ENCODE results near the gene CXCL14.

CXCL14 gene

GRCh38 chr5:135596788-135597187, 18.0 kb upstream of the CXCL14 start:
- WGBS, 2 experiments = 90 to 92% methylated on average over 3 of the region's 3 CpGs

GRCh38 chr5:135596157-135596763, 17.5 kb upstream of the CXCL14 start:
- H3K9me3 ChIP-seq (ENCODE audit: control insufficient read depth, low read length) = no peaks in the 10 kb centered on the region
- H3K4me3 ChIP-seq (ENCODE audit: insufficient read depth, low read depth, low read length) = no peak overlapping the region
- no peak overlapping the region for H3K27ac ChIP-seq (ENCODE audit: insufficient read depth, low read depth, low read length, poor library complexity, severe bottlenecking)
- 89 to 94% methylated on average over 5 of the region's 5 CpGs for WGBS, 2 experiments
- no peaks in the 10 kb centered on the region for H3K4me1 ChIP-seq (ENCODE audit: control insufficient read depth, insufficient read depth, low read length)
- H3K36me3 ChIP-seq (ENCODE audit: control insufficient read depth, insufficient read depth, low read length) = no peaks in the 10 kb centered on the region
- H3K27me3 ChIP-seq (ENCODE audit: control insufficient read depth, insufficient read depth, low read length, poor library complexity, severe bottlenecking) = no peaks in the 10 kb centered on the region

More at GRCh38 chr5:135596788-135597187, 18.0 kb upstream of the CXCL14 start:
- Histone ChIP-seq H3K4me3 (ENCODE audit: insufficient read depth, low read depth, low read length) (no peak overlapping the region), H3K27ac (ENCODE audit: insufficient read depth, low read depth, low read length, poor library complexity, severe bottlenecking) (no peak overlapping the region), H3K27me3 (ENCODE audit: control insufficient read depth, insufficient read depth, low read length, poor library complexity, severe bottlenecking) (no peaks in the 10 kb centered on the region), H3K9me3 (ENCODE audit: control insufficient read depth, low read length) (no peaks in the 10 kb centered on the region), H3K36me3 (ENCODE audit: control insufficient read depth, insufficient read depth, low read length) (no peaks in the 10 kb centered on the region), H3K4me1 (ENCODE audit: control insufficient read depth, insufficient read depth, low read length) (no peaks in the 10 kb centered on the region)

GRCh38 chr5:135594416-135594960, 15.7 kb upstream of the CXCL14 start:
- no peak overlapping the region for H3K4me3 ChIP-seq (ENCODE audit: insufficient read depth, low read depth, low read length)
- WGBS, 2 experiments = 85 to 92% methylated on average over 2 of the region's 2 CpGs
- H3K9me3 ChIP-seq (ENCODE audit: control insufficient read depth, low read length) = no peaks in the 10 kb centered on the region
- H3K27me3 ChIP-seq (ENCODE audit: control insufficient read depth, insufficient read depth, low read length, poor library complexity, severe bottlenecking) = no peaks in the 10 kb centered on the region
- no peaks in the 10 kb centered on the region for H3K36me3 ChIP-seq (ENCODE audit: control insufficient read depth, insufficient read depth, low read length)
- H3K27ac ChIP-seq (ENCODE audit: insufficient read depth, low read depth, low read length, poor library complexity, severe bottlenecking) = no peak overlapping the region
- no peaks in the 10 kb centered on the region for H3K4me1 ChIP-seq (ENCODE audit: control insufficient read depth, insufficient read depth, low read length)

DNA sequence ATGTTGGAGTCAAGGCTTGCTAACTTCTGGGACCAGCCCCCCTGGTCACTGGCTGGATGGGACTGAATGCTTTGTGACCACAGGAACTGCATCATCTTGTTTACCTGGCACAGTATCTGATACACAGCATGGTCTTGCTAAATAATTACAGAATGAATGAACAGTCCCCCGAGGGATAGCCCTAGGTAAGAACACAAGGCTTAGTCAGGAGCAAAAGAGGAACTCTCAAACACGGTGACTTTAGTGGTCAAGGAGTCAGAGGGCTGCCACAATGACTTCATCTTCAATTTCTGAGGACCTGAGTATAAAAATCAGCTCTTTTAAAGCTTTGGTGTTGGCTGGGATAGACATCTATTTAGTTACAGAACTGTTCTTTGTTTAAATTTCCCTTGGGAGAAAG, 15.1 kb upstream of the CXCL14 start:
- Histone ChIP-seq H3K27me3 (ENCODE audit: control insufficient read depth, insufficient read depth, low read length, poor library complexity, severe bottlenecking) (no peaks in the 10 kb centered on the region), H3K9me3 (ENCODE audit: control insufficient read depth, low read length) (no peaks in the 10 kb centered on the region), H3K27ac (ENCODE audit: insufficient read depth, low read depth, low read length, poor library complexity, severe bottlenecking) (no peak overlapping the region), H3K36me3 (ENCODE audit: control insufficient read depth, insufficient read depth, low read length) (no peaks in the 10 kb centered on the region), H3K4me3 (ENCODE audit: insufficient read depth, low read depth, low read length) (no peak overlapping the region), H3K4me1 (ENCODE audit: control insufficient read depth, insufficient read depth, low read length) (no peaks in the 10 kb centered on the region)
- 94 to 95% methylated on average over 2 of the region's 2 CpGs for WGBS, 2 experiments

DNA sequence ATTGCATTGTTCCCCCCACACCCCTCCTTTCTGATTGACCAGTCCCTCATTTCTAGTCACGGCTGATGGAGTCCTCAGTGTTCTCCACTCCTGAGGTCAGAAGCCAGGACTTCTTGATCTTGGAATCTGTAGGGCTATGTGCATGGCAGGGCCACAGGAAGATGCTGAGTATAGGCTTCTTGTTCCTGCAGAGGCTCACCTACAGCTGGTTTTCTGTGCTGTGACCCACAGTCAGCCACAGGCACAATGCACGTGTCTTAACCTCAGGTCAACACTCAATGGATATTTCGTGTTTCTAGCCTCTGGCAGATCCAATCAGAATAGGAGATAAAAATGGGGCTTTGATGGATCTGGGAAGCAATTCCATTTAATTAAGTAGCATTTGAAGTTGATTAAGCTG, 14.3 kb upstream of the CXCL14 start:
- H3K36me3 ChIP-seq (ENCODE audit: control insufficient read depth, insufficient read depth, low read length) = no peaks in the 10 kb centered on the region
- H3K27ac ChIP-seq (ENCODE audit: insufficient read depth, low read depth, low read length, poor library complexity, severe bottlenecking) = no peak overlapping the region
- WGBS, 2 experiments = 91 to 94% methylated on average over 3 of the region's 3 CpGs
- H3K9me3 ChIP-seq (ENCODE audit: control insufficient read depth, low read length) = no peaks in the 10 kb centered on the region
- H3K4me3 ChIP-seq (ENCODE audit: insufficient read depth, low read depth, low read length) = no peak overlapping the region
- H3K27me3 ChIP-seq (ENCODE audit: control insufficient read depth, insufficient read depth, low read length, poor library complexity, severe bottlenecking) = no peaks in the 10 kb centered on the region
- H3K4me1 ChIP-seq (ENCODE audit: control insufficient read depth, insufficient read depth, low read length) = peaks cover 5% of the 10 kb centered on the region

- no peaks in the 10 kb centered on the region for H3K27me3 ChIP-seq (ENCODE audit: control insufficient read depth, insufficient read depth, low read length, poor library complexity, severe bottlenecking)
- H3K36me3 ChIP-seq (ENCODE audit: control insufficient read depth, insufficient read depth, low read length) = no peaks in the 10 kb centered on the region
- no peak overlapping the region for H3K27ac ChIP-seq (ENCODE audit: insufficient read depth, low read depth, low read length, poor library complexity, severe bottlenecking)
- H3K9me3 ChIP-seq (ENCODE audit: control insufficient read depth, low read length) = no peaks in the 10 kb centered on the region
- peaks cover 5% of the 10 kb centered on the region for H3K4me1 ChIP-seq (ENCODE audit: control insufficient read depth, insufficient read depth, low read length)
- WGBS, 2 experiments = 86 to 87% methylated on average over 6 of the region's 6 CpGs
- no peak overlapping the region for H3K4me3 ChIP-seq (ENCODE audit: insufficient read depth, low read depth, low read length)
Measured at GRCh38 chr5:135592312-135593045, 13.7 kb upstream of the CXCL14 start.

- Histone ChIP-seq H3K4me3 (ENCODE audit: insufficient read depth, low read depth, low read length) (no peak overlapping the region), H3K4me1 (ENCODE audit: control insufficient read depth, insufficient read depth, low read length) (peaks cover 5% of the 10 kb centered on the region), H3K9me3 (ENCODE audit: control insufficient read depth, low read length) (no peaks in the 10 kb centered on the region), H3K27ac (ENCODE audit: insufficient read depth, low read depth, low read length, poor library complexity, severe bottlenecking) (no peak overlapping the region), H3K27me3 (ENCODE audit: control insufficient read depth, insufficient read depth, low read length, poor library complexity, severe bottlenecking) (no peaks in the 10 kb centered on the region), H3K36me3 (ENCODE audit: control insufficient read depth, insufficient read depth, low read length) (no peaks in the 10 kb centered on the region)
- 94 to 95% methylated on average over 5 of the region's 5 CpGs for WGBS, 2 experiments
Measured at GRCh38 chr5:135591277-135591676, 12.5 kb upstream of the CXCL14 start.

GRCh38 chr5:135589152-135589551, 10.4 kb upstream of the CXCL14 start:
- 93 to 98% methylated on average over 3 of the region's 3 CpGs for WGBS, 2 experiments
- Histone ChIP-seq H3K4me1 (ENCODE audit: control insufficient read depth, insufficient read depth, low read length) (peaks cover 10% of the 10 kb centered on the region), H3K9me3 (ENCODE audit: control insufficient read depth, low read length) (no peaks in the 10 kb centered on the region)

GRCh38 chr5:135587721-135588663, 9.2 kb upstream of the CXCL14 start:
- 72 to 78% methylated on average over 17 of the region's 17 CpGs for WGBS, 2 experiments
- Histone ChIP-seq H3K4me3 (ENCODE audit: insufficient read depth, low read depth, low read length) (no peak overlapping the region), H3K36me3 (ENCODE audit: control insufficient read depth, insufficient read depth, low read length) (no peaks in the 10 kb centered on the region), H3K27ac (ENCODE audit: insufficient read depth, low read depth, low read length, poor library complexity, severe bottlenecking) (no peak overlapping the region), H3K9me3 (ENCODE audit: control insufficient read depth, low read length) (no peaks in the 10 kb centered on the region), H3K27me3 (ENCODE audit: control insufficient read depth, insufficient read depth, low read length, poor library complexity, severe bottlenecking) (no peaks in the 10 kb centered on the region), H3K4me1 (ENCODE audit: control insufficient read depth, insufficient read depth, low read length) (peaks cover 10% of the 10 kb centered on the region)

More at GRCh38 chr5:135589152-135589551, 10.4 kb upstream of the CXCL14 start:
- H3K4me3 ChIP-seq (ENCODE audit: insufficient read depth, low read depth, low read length) = no peak overlapping the region
- no peaks in the 10 kb centered on the region for H3K36me3 ChIP-seq (ENCODE audit: control insufficient read depth, insufficient read depth, low read length)
- H3K27ac ChIP-seq (ENCODE audit: insufficient read depth, low read depth, low read length, poor library complexity, severe bottlenecking) = no peak overlapping the region
- no peaks in the 10 kb centered on the region for H3K27me3 ChIP-seq (ENCODE audit: control insufficient read depth, insufficient read depth, low read length, poor library complexity, severe bottlenecking)

DNA sequence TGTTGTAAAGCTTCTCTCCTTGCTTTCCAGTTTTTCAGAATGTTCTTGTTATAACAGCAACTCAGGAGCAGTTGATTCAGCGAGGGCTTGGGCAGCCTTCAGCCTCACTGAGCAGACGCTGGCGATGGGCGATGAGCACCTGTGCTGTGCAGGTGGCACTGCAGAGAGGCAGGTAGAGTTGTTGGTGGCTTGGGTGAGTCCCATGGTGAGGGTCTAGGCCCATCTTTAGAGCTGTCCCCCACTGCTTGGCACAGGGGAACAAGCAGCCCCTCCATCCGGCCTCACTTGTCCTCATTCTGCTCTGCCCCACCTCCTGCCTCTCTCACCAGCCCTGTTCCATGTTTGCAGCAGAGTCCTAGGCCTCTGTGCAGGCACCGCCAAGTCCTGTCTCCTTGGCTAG, 6.1 kb upstream of the CXCL14 start:
- WGBS, 2 experiments = 93 to 95% methylated on average over 6 of the region's 6 CpGs
- no peaks in the 10 kb centered on the region for H3K36me3 ChIP-seq (ENCODE audit: control insufficient read depth, insufficient read depth, low read length)
- peaks cover 14% of the 10 kb centered on the region for H3K27me3 ChIP-seq (ENCODE audit: control insufficient read depth, insufficient read depth, low read length, poor library complexity, severe bottlenecking)
- peaks cover 10% of the 10 kb centered on the region for H3K4me1 ChIP-seq (ENCODE audit: control insufficient read depth, insufficient read depth, low read length)
- H3K4me3 ChIP-seq (ENCODE audit: insufficient read depth, low read depth, low read length) = no peak overlapping the region
- no peaks in the 10 kb centered on the region for H3K9me3 ChIP-seq (ENCODE audit: control insufficient read depth, low read length)
- H3K27ac ChIP-seq (ENCODE audit: insufficient read depth, low read depth, low read length, poor library complexity, severe bottlenecking) = no peak overlapping the region

Measured in ectodermal cell (in vitro differentiated cells).